Measurements from ENCODE around the gene TBKBP1. TPM values are rescaled to one million over a fixed set of nuclear protein-coding genes. Genes with fewer than 3 reads are reported as not detected.

TBKBP1 gene
- total RNA-seq, 1 experiment from 2014 or later: 3.3 TPM

DNA sequence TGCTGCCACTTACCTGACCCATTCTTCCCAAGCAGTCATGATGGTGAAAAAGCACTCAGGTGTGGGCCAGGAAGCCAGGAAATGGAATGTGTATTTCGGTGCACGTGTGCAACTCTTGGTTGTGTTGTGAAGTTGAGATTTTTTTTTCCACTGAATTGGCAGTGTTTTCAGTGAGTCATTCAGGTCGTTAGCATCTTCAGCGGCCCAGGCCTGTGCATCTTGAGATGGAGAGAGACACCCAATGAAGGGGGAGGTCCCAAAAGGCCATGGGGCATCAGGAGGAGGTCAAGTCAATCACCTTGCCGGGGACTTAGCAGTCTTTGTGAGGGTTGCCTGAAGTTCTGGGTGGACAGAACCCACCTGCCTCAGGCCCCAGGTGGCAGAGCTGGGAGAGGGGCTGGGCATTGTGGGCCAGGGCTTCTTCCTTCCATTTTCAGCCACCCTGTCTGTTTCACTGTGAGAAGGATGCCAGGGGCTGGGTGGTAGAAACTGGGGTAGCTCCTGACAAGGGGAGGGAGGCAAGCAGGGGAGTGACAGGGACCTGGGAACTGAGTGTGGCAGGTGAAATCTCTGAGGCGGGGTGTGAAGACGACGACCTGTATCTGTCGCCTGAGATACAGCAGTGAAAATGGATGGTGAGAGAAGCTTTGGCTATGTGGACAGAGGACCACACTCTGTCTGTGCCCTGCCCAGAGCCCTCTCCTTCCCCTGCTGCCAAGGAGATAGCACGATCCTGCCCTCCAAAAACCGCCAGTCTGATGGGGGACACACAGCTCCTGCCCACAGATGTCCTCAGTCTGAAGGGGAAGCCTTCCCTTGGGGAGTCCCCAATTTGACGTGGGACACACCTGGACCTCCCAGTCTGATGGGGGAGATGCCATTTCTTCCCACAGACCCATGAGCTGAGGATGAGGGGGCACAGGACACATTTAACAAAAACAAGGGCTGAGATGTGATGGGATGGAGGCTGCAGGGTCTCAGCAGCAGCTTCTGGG, 11.9 kb downstream of the TBKBP1 start:
- Histone ChIP-seq H3K9me3 (ENCODE audit: insufficient read depth, low read depth) (no peaks in the 10 kb centered on the region), H4K20me1 (ENCODE audit: insufficient read depth) (no peaks in the 10 kb centered on the region; the same call in 1 of the 2 replicates), H3K79me2 (ENCODE audit: low read depth) (no peaks in the 10 kb centered on the region), H3F3A (ENCODE audit: insufficient read depth, low read depth) (no peaks in the 10 kb centered on the region), H3K27me3 (ENCODE audit: insufficient read depth, low read depth) (no peaks in the 10 kb centered on the region), H2AFZ (no peak overlapping the region), H3K36me3 (ENCODE audit: low read depth) (no peaks in the 10 kb centered on the region), H3K4me3 (no peak overlapping the region), H3K9me2 (ENCODE audit: insufficient read depth) (no peaks in the 10 kb centered on the region), H3K4me1 (replicated peaks; ENCODE audit: insufficient read depth) (no peaks in the 10 kb centered on the region), H3K27ac (no peak overlapping the region), H3K4me2 (no peak overlapping the region)
- no TSS peak for BruUV-seq (replicated peaks)
- no peak for DNase-seq
- ChIA-PET POLR2A (ENCODE audit: unreplicated experiment) (no interaction called here), CTCF (no interaction called here)
- TF ChIP-seq EZH2 (IDR thresholded peaks at IDR 0.05; ENCODE audit: low read depth): no peak
- TF ChIP-seq, protein P1, sequence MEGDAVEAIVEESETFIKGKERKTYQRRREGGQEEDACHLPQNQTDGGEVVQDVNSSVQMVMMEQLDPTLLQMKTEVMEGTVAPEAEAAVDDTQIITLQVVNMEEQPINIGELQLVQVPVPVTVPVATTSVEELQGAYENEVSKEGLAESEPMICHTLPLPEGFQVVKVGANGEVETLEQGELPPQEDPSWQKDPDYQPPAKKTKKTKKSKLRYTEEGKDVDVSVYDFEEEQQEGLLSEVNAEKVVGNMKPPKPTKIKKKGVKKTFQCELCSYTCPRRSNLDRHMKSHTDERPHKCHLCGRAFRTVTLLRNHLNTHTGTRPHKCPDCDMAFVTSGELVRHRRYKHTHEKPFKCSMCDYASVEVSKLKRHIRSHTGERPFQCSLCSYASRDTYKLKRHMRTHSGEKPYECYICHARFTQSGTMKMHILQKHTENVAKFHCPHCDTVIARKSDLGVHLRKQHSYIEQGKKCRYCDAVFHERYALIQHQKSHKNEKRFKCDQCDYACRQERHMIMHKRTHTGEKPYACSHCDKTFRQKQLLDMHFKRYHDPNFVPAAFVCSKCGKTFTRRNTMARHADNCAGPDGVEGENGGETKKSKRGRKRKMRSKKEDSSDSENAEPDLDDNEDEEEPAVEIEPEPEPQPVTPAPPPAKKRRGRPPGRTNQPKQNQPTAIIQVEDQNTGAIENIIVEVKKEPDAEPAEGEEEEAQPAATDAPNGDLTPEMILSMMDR (conservative IDR thresholded peaks at IDR 0.05): no peak
- intact Hi-C loops (cut with micrococcal nuclease; ENCODE audit: unreplicated experiment): no loop called here

- H3K36me3 ChIP-seq (ENCODE audit: low read depth): no peaks in the 10 kb centered on the region
- no peaks in the 10 kb centered on the region; the same call in 1 of the 2 replicates for H4K20me1 ChIP-seq (ENCODE audit: insufficient read depth)
- no peaks in the 10 kb centered on the region for H3K4me1 ChIP-seq (replicated peaks; ENCODE audit: insufficient read depth)
- H3K27ac ChIP-seq: no peak overlapping the region
- ChIA-PET CTCF (no interaction called here), POLR2A (ENCODE audit: unreplicated experiment) (no interaction called here)
- no peaks in the 10 kb centered on the region for H3K9me2 ChIP-seq (ENCODE audit: insufficient read depth)
- no peaks in the 10 kb centered on the region for H3F3A ChIP-seq (ENCODE audit: insufficient read depth, low read depth)
- H3K4me3 ChIP-seq: no peak overlapping the region
- no peaks in the 10 kb centered on the region for H3K9me3 ChIP-seq (ENCODE audit: insufficient read depth, low read depth)
- no peaks in the 10 kb centered on the region for H3K79me2 ChIP-seq (ENCODE audit: low read depth)
- H3K27me3 ChIP-seq (ENCODE audit: insufficient read depth, low read depth): peaks cover 6% of the 10 kb centered on the region; the same call in 1 of the 2 replicates
- no TSS peak for BruUV-seq (replicated peaks)
- H2AFZ ChIP-seq: no peak overlapping the region
- no peak for DNase-seq
- H3K4me2 ChIP-seq: no peak overlapping the region
- no peak for TF ChIP-seq EZH2 (IDR thresholded peaks at IDR 0.05; ENCODE audit: low read depth)
- TF ChIP-seq, protein P1 (conservative IDR thresholded peaks at IDR 0.05): no peak
- intact Hi-C loops (cut with micrococcal nuclease; ENCODE audit: unreplicated experiment): no loop called here
These were observed 13.3 kb downstream of the TBKBP1 start for GRCh38 chr17:47707056-47707804.

GRCh38 chr17:47707884-47708283, 13.9 kb downstream of the TBKBP1 start:
- no peak overlapping the region for H3K4me2 ChIP-seq
- no peaks in the 10 kb centered on the region for H3K79me2 ChIP-seq (ENCODE audit: low read depth)
- H3K9me3 ChIP-seq (ENCODE audit: insufficient read depth, low read depth): no peaks in the 10 kb centered on the region
- H3F3A ChIP-seq (ENCODE audit: insufficient read depth, low read depth): no peaks in the 10 kb centered on the region
- H3K9me2 ChIP-seq (ENCODE audit: insufficient read depth): no peaks in the 10 kb centered on the region
- no peak overlapping the region for H3K27ac ChIP-seq
- H2AFZ ChIP-seq: no peak overlapping the region
- no peaks in the 10 kb centered on the region for H3K4me1 ChIP-seq (replicated peaks; ENCODE audit: insufficient read depth)
- intact Hi-C loops (cut with micrococcal nuclease; ENCODE audit: unreplicated experiment): no loop called here
- BruUV-seq (replicated peaks): no TSS peak
- H3K4me3 ChIP-seq: no peak overlapping the region
- H3K36me3 ChIP-seq (ENCODE audit: low read depth): no peaks in the 10 kb centered on the region
- POLR2A ChIA-PET (ENCODE audit: unreplicated experiment): no interaction called here
- peaks cover 13% of the 10 kb centered on the region for H3K27me3 ChIP-seq (ENCODE audit: insufficient read depth, low read depth)
- DNase-seq: no peak
- no peaks in the 10 kb centered on the region; the same call in 1 of the 2 replicates for H4K20me1 ChIP-seq (ENCODE audit: insufficient read depth)
- CTCF ChIA-PET: no interaction called here
- TF ChIP-seq, protein P1 (conservative IDR thresholded peaks at IDR 0.05): no peak
- TF ChIP-seq EZH2 (IDR thresholded peaks at IDR 0.05; ENCODE audit: low read depth): no peak

All from PC-9 (cell line).